ENCODE measurements around the gene CDKAL1. TPM values are rescaled to one million over a fixed set of nuclear protein-coding genes. Genes with fewer than 3 reads are reported as not detected.

Gene CDKAL1
- total and polyA plus RNA-seq, 4 donors, result 3.0 to 21.7 (median 9.4) TPM

- H3K27ac ChIP-seq (ENCODE audit: low read depth in 1 of 2, low read length in 2 of 2), result no peak overlapping the region
- H3K36me3 ChIP-seq (ENCODE audit: control insufficient read depth in 1 of 2, insufficient read depth in 2 of 2, low read length in 1 of 2), result no peaks in the 10 kb centered on the region
- DNase-seq (no peak), ATAC-seq (ENCODE audit: low FRiP score) (no peak)
- no peaks in the 10 kb centered on the region for H3K27me3 ChIP-seq (ENCODE audit: control insufficient read depth in 1 of 2, insufficient read depth in 2 of 2, low read length in 1 of 2)
- no peaks in the 10 kb centered on the region for H3K9me3 ChIP-seq (ENCODE audit: control insufficient read depth, low read length)
- intact Hi-C loops (cut with DNase I), result no loop called here
- no peak overlapping the region for H3K4me3 ChIP-seq (ENCODE audit: low read length in 2 of 2)
- no peaks in the 10 kb centered on the region for H3K4me1 ChIP-seq (ENCODE audit: control insufficient read depth in 1 of 2, insufficient read depth in 2 of 2, low read length in 2 of 2)
- WGBS, 2 donors, result 94 to 96% methylated on average over 2 of the region's 2 CpGs
Observed at GRCh38 chr6:20707870-20708269, 173.6 kb downstream of the CDKAL1 start.

- 90% methylated on average over 3 of the region's 3 CpGs for WGBS, 2 donors
- H3K27me3 ChIP-seq (ENCODE audit: control insufficient read depth in 1 of 2, insufficient read depth in 2 of 2, low read length in 1 of 2), result no peaks in the 10 kb centered on the region
- no peak for DNase-seq
Observed at GRCh38 chr6:20708367-20709124, 174.3 kb downstream of the CDKAL1 start.

GRCh38 chr6:20709451-20709850 lies 175.2 kb downstream of the CDKAL1 start:
- no peak overlapping the region for H3K27ac ChIP-seq (ENCODE audit: low read depth in 1 of 2, low read length in 2 of 2)
- no peaks in the 10 kb centered on the region for H3K27me3 ChIP-seq (ENCODE audit: control insufficient read depth in 1 of 2, insufficient read depth in 2 of 2, low read length in 1 of 2)
- no peaks in the 10 kb centered on the region for H3K4me1 ChIP-seq (ENCODE audit: control insufficient read depth in 1 of 2, insufficient read depth in 2 of 2, low read length in 2 of 2)
- ATAC-seq (ENCODE audit: low FRiP score) (no peak), DNase-seq (no peak)
- no peaks in the 10 kb centered on the region for H3K9me3 ChIP-seq (ENCODE audit: control insufficient read depth, low read length)
- no peaks in the 10 kb centered on the region for H3K36me3 ChIP-seq (ENCODE audit: control insufficient read depth in 1 of 2, insufficient read depth in 2 of 2, low read length in 1 of 2)
- H3K4me3 ChIP-seq (ENCODE audit: low read length in 2 of 2), result no peak overlapping the region
- WGBS, 2 donors, result 43 to 54% methylated on average over 2 of the region's 2 CpGs
- intact Hi-C loops (cut with DNase I), result no loop called here

More at GRCh38 chr6:20708367-20709124, 174.3 kb downstream of the CDKAL1 start:
- no peaks in the 10 kb centered on the region for H3K9me3 ChIP-seq (ENCODE audit: control insufficient read depth, low read length)
- H3K4me1 ChIP-seq (ENCODE audit: control insufficient read depth in 1 of 2, insufficient read depth in 2 of 2, low read length in 2 of 2), result no peaks in the 10 kb centered on the region
- intact Hi-C loops (cut with DNase I), result no loop called here
- H3K27ac ChIP-seq (ENCODE audit: low read depth in 1 of 2, low read length in 2 of 2), result no peak overlapping the region
- no peaks in the 10 kb centered on the region for H3K36me3 ChIP-seq (ENCODE audit: control insufficient read depth in 1 of 2, insufficient read depth in 2 of 2, low read length in 1 of 2)
- ATAC-seq (ENCODE audit: low FRiP score), result no peak
- H3K4me3 ChIP-seq (ENCODE audit: low read length in 2 of 2), result no peak overlapping the region

- WGBS, 2 donors, result 97 to 98% methylated on average over 2 of the region's 2 CpGs
- no peaks in the 10 kb centered on the region for H3K4me1 ChIP-seq (ENCODE audit: control insufficient read depth in 1 of 2, insufficient read depth in 2 of 2, low read length in 2 of 2)
Observed at GRCh38 chr6:20710341-20710740, 176.1 kb downstream of the CDKAL1 start.

GRCh38 chr6:20711518-20711917 lies 177.3 kb downstream of the CDKAL1 start:
- Histone ChIP-seq H3K4me1 (ENCODE audit: control insufficient read depth in 1 of 2, insufficient read depth in 2 of 2, low read length in 2 of 2) (no peaks in the 10 kb centered on the region), H3K9me3 (ENCODE audit: control insufficient read depth, low read length) (no peaks in the 10 kb centered on the region), H3K36me3 (ENCODE audit: control insufficient read depth in 1 of 2, insufficient read depth in 2 of 2, low read length in 1 of 2) (no peaks in the 10 kb centered on the region), H3K27me3 (ENCODE audit: control insufficient read depth in 1 of 2, insufficient read depth in 2 of 2, low read length in 1 of 2) (no peaks in the 10 kb centered on the region), H3K27ac (ENCODE audit: low read depth in 1 of 2, low read length in 2 of 2) (no peak overlapping the region), H3K4me3 (ENCODE audit: low read length in 2 of 2) (no peak overlapping the region)
- ATAC-seq (ENCODE audit: low FRiP score) (no peak), DNase-seq (no peak)
- WGBS, 2 donors, result 86 to 90% methylated on average over 1 of the region's 1 CpG
- intact Hi-C loops (cut with DNase I), result no loop called here

More at GRCh38 chr6:20710341-20710740, 176.1 kb downstream of the CDKAL1 start:
- Histone ChIP-seq H3K27me3 (ENCODE audit: control insufficient read depth in 1 of 2, insufficient read depth in 2 of 2, low read length in 1 of 2) (no peaks in the 10 kb centered on the region), H3K4me3 (ENCODE audit: low read length in 2 of 2) (no peak overlapping the region), H3K36me3 (ENCODE audit: control insufficient read depth in 1 of 2, insufficient read depth in 2 of 2, low read length in 1 of 2) (no peaks in the 10 kb centered on the region), H3K27ac (ENCODE audit: low read depth in 1 of 2, low read length in 2 of 2) (no peak overlapping the region), H3K9me3 (ENCODE audit: control insufficient read depth, low read length) (no peaks in the 10 kb centered on the region)
- intact Hi-C loops (cut with DNase I), result no loop called here
- DNase-seq (no peak), ATAC-seq (ENCODE audit: low FRiP score) (no peak)

GRCh38 chr6:20712011-20712410 lies 177.8 kb downstream of the CDKAL1 start:
- Histone ChIP-seq H3K9me3 (ENCODE audit: control insufficient read depth, low read length) (no peaks in the 10 kb centered on the region), H3K36me3 (ENCODE audit: control insufficient read depth in 1 of 2, insufficient read depth in 2 of 2, low read length in 1 of 2) (no peaks in the 10 kb centered on the region), H3K4me3 (ENCODE audit: low read length in 2 of 2) (no peak overlapping the region), H3K27me3 (ENCODE audit: control insufficient read depth in 1 of 2, insufficient read depth in 2 of 2, low read length in 1 of 2) (no peaks in the 10 kb centered on the region), H3K4me1 (ENCODE audit: control insufficient read depth in 1 of 2, insufficient read depth in 2 of 2, low read length in 2 of 2) (no peaks in the 10 kb centered on the region), H3K27ac (ENCODE audit: low read depth in 1 of 2, low read length in 2 of 2) (no peak overlapping the region)
- no peak for DNase-seq
- 71 to 75% methylated on average over 2 of the region's 2 CpGs for WGBS, 2 donors
- intact Hi-C loops (cut with DNase I), result no loop called here
- ATAC-seq (ENCODE audit: low FRiP score), result no peak

DNA sequence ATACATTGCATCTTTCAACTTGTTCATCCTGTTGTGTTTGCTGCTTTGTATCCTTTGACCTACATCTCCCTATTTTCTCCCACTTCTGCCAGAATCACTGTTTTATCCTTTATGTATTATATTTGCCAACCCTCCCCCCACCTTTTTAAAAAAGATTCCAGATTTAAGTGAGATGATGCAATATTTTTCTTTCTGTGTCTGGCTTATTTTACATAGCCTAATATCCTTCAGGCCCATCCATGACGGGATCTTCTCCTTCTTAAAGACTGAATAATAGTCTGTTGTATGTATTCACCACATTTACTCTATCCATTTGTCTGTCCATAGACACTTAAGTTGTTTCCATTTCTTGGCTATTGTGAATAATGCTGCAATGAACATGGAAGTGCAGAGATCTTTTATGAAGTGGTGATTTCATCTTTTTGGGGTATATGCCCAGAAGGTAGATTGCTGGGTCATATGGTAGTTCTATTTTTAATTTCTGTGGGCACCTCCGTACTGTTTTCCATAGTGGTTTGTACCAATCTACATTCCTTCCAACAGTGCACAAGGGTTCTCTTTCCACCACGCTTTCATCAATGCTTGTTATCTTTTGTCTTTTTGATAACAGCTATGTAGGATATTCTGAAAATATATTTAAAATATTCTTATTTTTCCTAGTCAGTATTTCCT lies 181.0 kb downstream of the CDKAL1 start:
- 62 to 63% methylated on average over 3 of the region's 3 CpGs for WGBS, 2 donors
- Histone ChIP-seq H3K36me3 (ENCODE audit: control insufficient read depth in 1 of 2, insufficient read depth in 2 of 2, low read length in 1 of 2) (no peaks in the 10 kb centered on the region), H3K4me1 (ENCODE audit: control insufficient read depth in 1 of 2, insufficient read depth in 2 of 2, low read length in 2 of 2) (peaks cover 0 to 3% of the 10 kb centered on the region in 2 donors), H3K27me3 (ENCODE audit: control insufficient read depth in 1 of 2, insufficient read depth in 2 of 2, low read length in 1 of 2) (no peaks in the 10 kb centered on the region), H3K9me3 (ENCODE audit: control insufficient read depth, low read length) (no peaks in the 10 kb centered on the region), H3K4me3 (ENCODE audit: low read length in 2 of 2) (no peak overlapping the region), H3K27ac (ENCODE audit: low read depth in 1 of 2, low read length in 2 of 2) (no peak overlapping the region)
- no peak for DNase-seq
- intact Hi-C loops (cut with DNase I), result no loop called here
- no peak for ATAC-seq (ENCODE audit: low FRiP score)

DNA sequence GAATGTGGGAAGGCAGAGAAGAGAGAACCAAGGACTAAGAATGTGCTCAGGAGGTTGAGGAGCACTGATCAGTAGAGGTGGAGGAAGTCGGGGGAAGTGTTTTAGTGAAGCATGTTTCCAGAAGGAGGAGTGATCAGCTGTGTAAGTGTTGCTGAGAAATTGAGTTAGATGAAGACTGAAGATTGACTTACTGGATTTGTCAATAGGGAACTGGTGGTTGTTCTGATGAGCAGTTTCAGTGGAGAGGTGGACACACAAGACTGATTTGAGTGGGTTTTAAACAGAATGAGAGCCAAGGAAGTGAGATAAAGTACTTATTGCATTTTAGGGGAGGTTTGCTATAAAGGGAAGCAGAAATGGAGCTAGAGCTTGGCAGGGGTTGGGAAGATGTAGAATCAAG lies 182.6 kb downstream of the CDKAL1 start:
- H3K4me1 ChIP-seq (ENCODE audit: control insufficient read depth in 1 of 2, insufficient read depth in 2 of 2, low read length in 2 of 2), result peaks cover 0 to 3% of the 10 kb centered on the region in 2 donors
- H3K27me3 ChIP-seq (ENCODE audit: control insufficient read depth in 1 of 2, insufficient read depth in 2 of 2, low read length in 1 of 2), result no peaks in the 10 kb centered on the region
- H3K4me3 ChIP-seq (ENCODE audit: low read length in 2 of 2), result no peak overlapping the region
- WGBS, 2 donors, result 82 to 91% methylated on average over 1 of the region's 1 CpG
- intact Hi-C loops (cut with DNase I), result no loop called here
- no peak for ATAC-seq (ENCODE audit: low FRiP score)
- H3K36me3 ChIP-seq (ENCODE audit: control insufficient read depth in 1 of 2, insufficient read depth in 2 of 2, low read length in 1 of 2), result no peaks in the 10 kb centered on the region
- H3K9me3 ChIP-seq (ENCODE audit: control insufficient read depth, low read length), result no peaks in the 10 kb centered on the region
- no peak for DNase-seq
- no peak overlapping the region for H3K27ac ChIP-seq (ENCODE audit: low read depth in 1 of 2, low read length in 2 of 2)

DNA sequence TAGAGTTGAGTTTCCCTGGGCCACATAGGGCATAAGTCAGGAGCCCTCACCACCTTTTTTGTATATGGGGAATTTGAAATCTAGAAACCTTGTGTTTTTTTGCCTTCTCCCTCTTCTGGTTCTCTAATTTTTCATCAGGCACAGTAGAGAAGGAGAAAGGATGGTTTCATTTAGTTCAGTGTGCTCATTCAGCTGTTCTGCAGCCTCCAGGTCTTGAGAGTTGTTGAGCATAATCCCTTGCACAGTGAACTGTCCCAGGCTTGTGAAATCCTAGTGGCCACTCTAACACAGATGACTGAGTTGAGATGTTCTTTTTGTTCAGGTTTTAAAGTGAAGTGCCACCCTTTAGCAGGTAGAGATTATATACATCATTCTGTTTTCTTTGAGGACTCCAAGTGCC lies 183.5 kb downstream of the CDKAL1 start:
- intact Hi-C loops (cut with DNase I), result no loop called here
- ATAC-seq (ENCODE audit: low FRiP score), result no peak
- H3K9me3 ChIP-seq (ENCODE audit: control insufficient read depth, low read length), result no peaks in the 10 kb centered on the region
- H3K36me3 ChIP-seq (ENCODE audit: control insufficient read depth in 1 of 2, insufficient read depth in 2 of 2, low read length in 1 of 2), result no peaks in the 10 kb centered on the region
- peaks cover 0 to 3% of the 10 kb centered on the region in 2 donors for H3K4me1 ChIP-seq (ENCODE audit: control insufficient read depth in 1 of 2, insufficient read depth in 2 of 2, low read length in 2 of 2)
- no peak overlapping the region for H3K4me3 ChIP-seq (ENCODE audit: low read length in 2 of 2)
- H3K27ac ChIP-seq (ENCODE audit: low read depth in 1 of 2, low read length in 2 of 2), result no peak overlapping the region
- no peaks in the 10 kb centered on the region for H3K27me3 ChIP-seq (ENCODE audit: control insufficient read depth in 1 of 2, insufficient read depth in 2 of 2, low read length in 1 of 2)
- DNase-seq, result no peak
